Muscle of arm (tissue), 12 donors: Measurements from ENCODE around the gene PALLD. TPM values are rescaled to one million over a fixed set of nuclear protein-coding genes. Genes with fewer than 3 reads are reported as not detected.
A peak's percentile ranks its signal among the peaks of the same experiment; 100 is the strongest.
"Not testable (repeated sequence)": the region's sequence is repeated elsewhere in the genome, so short reads cannot be mapped to it uniquely, and the experiment has no call there.

Experiments used
- DNase-seq: peaks from one replicate; pipeline ENCODE4 v3.0.0-alpha.2; 2013
- polyA plus RNA-seq, 12 donors: library from polyadenylated mRNA; unstranded; fragments of 120-200 nt; gene quantifications; one replicate each; pipeline ENCODE4 v1.2.1, GENCODE V29; 2013; ENCODE audit not compliant: insufficient read length in 12 of 12

Gene PALLD
- polyA plus RNA-seq, 12 donors = 114 to 205 (median 160) TPM; not detected in 1

GRCh38 chr4:168791376-168791775, 294.5 kb downstream of the PALLD start:
- DNase-seq = no peak

GRCh38 chr4:168793542-168793941, 296.7 kb downstream of the PALLD start:
- DNase-seq = no peak

- DNase-seq = no peak
Observed at GRCh38 chr4:168794092-168794707, 297.3 kb downstream of the PALLD start.

- DNase-seq = no peak
Observed at GRCh38 chr4:168794881-168795280, 298.0 kb downstream of the PALLD start.

GRCh38 chr4:168795346-168795745, 298.5 kb downstream of the PALLD start:
- DNase-seq = no peak

- no peak for DNase-seq
Observed at GRCh38 chr4:168796362-168797106, 299.7 kb downstream of the PALLD start.

GRCh38 chr4:168797194-168797593, 300.3 kb downstream of the PALLD start:
- DNase-seq = no peak

GRCh38 chr4:168797738-168798375, 301.0 kb downstream of the PALLD start:
- DNase-seq = no peak

- no peak for DNase-seq
Observed at GRCh38 chr4:168800926-168801325, 304.1 kb downstream of the PALLD start.

GRCh38 chr4:168802222-168802621, 305.4 kb downstream of the PALLD start:
- DNase-seq = no peak

- DNase-seq = not testable (repeated sequence)
Observed at GRCh38 chr4:168803052-168803451, 306.2 kb downstream of the PALLD start.

- DNase-seq = no peak
Observed at GRCh38 chr4:168803732-168804131, 306.9 kb downstream of the PALLD start.

- DNase-seq = no peak
Observed at GRCh38 chr4:168804146-168804545, 307.3 kb downstream of the PALLD start.

GRCh38 chr4:168805341-168805740, 308.5 kb downstream of the PALLD start:
- DNase-seq = no peak

- DNase-seq = not testable (repeated sequence)
Observed at GRCh38 chr4:168806247-168806646, 309.4 kb downstream of the PALLD start.

- no peak for DNase-seq
Observed at GRCh38 chr4:168811207-168811606, 314.4 kb downstream of the PALLD start.

- DNase-seq = no peak
Observed at GRCh38 chr4:168811786-168812651, 315.2 kb downstream of the PALLD start.

GRCh38 chr4:168812806-168813205, 316.0 kb downstream of the PALLD start:
- no peak for DNase-seq

- DNase-seq = no peak
Observed at GRCh38 chr4:168813890-168814289, 317.0 kb downstream of the PALLD start.

- peak; percentile 79 for DNase-seq
Observed at GRCh38 chr4:168815379-168816345, 318.8 kb downstream of the PALLD start.

GRCh38 chr4:168817370-168817769, 320.5 kb downstream of the PALLD start:
- no peak for DNase-seq
